RPMI8226 (cell line): ENCODE data around the gene TXNL4A.

Source experiments
- DNase-seq: peaks from one replicate; pipeline ENCODE4 v3.0.0-alpha.2; 2015

Gene TXNL4A

DNA sequence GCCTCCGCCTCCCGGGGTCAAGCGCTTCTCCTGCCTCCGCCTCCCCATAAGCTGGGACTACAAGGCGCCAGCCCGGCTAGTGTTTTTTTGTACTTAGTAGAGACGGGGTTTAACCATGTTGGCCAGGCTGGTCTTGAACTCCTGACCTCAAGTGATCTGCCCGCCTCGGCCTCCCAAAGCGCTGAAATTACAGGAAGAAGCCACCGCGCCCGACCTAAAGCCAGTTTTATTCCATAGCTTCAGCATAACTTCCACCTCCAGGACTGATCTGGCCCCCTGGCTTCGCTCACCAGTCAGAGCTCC lies 783 bp upstream of the TXNL4A start:
- no peak for DNase-seq

DNA sequence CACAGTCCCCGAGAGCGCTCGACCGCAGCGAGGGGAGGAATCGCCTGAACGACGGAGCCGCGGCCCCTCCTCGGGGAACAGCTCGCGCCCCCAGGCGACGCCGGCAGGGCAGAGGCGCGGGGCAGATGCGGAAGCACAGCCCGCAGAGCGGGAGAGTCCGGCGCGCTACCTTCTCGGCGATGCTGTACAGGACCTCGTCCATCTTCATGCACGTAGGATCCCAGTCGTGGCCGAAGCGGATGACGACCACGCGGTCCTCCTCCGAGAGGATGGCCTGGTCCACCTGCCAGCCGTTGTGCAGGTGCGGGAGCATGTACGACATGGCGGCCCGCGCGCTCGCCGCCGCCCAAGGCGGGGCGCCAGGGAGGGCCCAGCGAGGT lies 302 bp downstream of the TXNL4A start:
- DNase-seq: peak; percentile 83

DNA sequence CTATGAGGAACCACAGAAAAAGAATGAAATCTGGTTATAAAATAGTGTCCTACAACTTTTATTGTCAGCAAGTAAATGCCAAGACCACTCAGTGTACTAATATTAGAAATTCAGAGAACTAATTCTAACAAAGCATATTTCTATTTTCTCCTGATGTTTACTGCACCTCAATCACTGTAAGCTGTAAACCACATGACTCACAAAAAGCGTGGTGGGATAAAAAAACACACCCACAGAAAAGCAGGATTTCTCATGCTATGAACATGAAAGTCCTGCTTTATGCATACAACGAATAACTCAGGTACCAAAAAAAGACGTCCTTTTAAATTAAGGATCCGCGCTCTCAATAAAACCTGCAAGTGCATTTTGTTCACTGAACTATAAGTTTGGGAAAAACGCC lies 797 bp downstream of the TXNL4A start:
- DNase-seq: no peak

DNA sequence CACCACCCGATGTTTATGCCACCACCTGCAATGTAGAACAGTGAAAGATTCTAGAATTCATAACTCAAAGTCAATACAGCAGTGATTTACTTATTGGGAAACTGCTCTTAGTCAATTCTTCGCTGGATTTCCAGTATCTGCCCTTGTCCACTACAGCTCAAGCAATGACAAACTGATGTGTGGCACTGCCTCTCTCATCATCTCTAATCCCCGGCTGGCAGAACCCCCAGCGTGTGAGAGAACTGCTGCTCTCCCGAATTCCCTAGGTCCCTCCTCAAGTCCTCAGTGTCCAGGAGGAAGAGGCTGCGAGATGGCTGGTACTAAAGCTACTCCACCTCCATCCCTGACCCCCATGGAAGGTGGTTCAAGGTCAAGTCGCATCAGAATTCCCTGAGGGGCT lies 1.6 kb downstream of the TXNL4A start:
- no peak for DNase-seq

DNA sequence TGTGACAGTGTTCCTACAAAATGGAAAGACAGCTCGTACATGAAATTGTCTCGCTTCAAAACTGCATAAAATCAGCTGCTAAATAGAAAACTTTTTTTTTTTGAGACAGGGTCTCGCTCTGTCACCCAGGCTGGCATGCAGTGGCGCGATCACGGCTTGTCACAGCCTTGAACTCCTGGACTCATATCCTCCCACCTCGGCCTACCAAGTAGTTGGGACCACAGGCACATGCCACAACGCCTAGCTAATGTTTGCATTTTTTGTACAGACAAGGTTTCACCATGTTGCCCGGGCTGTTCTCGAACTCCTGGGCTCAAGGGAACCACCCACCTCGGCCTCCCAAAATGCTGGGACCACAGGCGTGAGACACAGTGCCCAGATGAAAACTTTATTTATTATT lies 3.2 kb downstream of the TXNL4A start:
- DNase-seq: no peak

DNA sequence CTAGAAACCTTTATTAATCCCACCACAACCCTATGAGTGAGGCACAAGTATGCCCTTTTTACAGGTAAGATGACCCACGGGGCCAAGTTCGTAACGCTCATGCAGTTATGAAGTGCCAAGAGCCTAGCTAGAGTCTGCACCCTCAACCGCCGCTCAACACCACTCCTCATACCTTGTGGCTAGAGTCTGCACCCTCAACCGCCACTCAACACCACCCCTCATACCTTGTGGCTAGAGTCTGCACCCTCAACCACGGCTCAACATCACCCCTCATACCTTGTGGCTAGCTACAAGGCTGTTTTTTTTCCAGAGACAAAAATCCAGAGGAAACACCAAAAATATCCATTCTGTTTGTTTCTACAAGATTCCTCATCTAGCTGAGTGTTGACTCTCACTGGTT lies 4.6 kb downstream of the TXNL4A start:
- DNase-seq: no peak

DNA sequence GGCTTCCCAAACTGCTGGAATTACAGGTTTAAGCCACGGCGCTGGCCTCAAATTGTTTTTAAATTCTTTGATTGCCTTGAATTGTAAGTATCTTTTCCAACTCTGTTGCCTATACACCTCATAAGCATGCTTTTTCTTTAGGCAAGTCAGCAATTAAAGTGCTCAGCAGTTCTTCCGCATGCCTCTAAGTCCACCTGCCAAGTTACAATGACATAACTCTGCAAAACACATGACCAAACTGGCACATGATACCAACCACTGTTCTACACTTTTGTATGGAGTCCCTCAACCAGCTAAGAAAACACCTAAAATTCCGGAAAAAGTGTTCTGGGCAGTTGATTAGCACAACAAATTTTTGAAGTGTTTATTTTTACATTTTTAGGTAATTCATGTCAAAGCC lies 5.1 kb downstream of the TXNL4A start:
- DNase-seq: no peak

DNA sequence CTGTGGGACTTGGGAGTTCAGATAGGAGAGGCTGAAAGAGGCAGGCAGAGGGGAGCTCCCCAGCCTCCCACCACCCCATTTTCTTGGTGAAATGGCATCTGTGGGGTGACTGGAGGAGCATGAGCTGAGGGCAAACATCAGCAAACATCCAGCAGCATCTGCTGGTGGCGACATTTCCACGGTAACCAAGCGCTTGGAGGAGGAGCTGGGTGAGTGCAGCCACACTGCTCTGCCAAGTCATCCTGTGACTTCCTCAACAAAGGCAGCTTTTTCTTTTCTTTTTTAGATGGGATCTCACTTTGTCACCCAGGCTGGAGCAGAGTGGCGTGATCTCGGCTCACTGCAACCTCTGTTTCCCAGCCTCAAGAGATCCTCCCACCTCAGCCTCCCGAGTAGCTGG lies 5.6 kb downstream of the TXNL4A start:
- DNase-seq: peak; percentile 26

DNA sequence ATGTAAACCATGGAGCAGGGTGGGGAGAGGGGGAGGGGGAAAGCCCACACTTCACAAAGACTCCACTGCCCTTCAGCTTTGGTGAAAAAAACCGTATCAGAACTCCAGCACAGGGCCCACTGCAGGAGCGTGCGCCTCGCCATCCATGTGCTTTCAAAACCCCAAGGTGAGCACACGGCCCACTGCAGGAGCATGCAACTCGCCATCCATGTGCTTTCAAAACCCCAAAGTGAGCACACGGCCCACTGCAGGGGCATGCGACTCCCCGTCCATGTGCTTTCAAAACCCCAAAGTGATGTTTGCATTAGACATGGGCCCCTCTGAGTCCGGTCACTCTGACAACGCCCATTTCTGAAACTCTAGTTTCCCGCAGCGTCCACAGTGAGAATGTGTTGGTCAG lies 7.8 kb downstream of the TXNL4A start:
- no peak for DNase-seq

DNA sequence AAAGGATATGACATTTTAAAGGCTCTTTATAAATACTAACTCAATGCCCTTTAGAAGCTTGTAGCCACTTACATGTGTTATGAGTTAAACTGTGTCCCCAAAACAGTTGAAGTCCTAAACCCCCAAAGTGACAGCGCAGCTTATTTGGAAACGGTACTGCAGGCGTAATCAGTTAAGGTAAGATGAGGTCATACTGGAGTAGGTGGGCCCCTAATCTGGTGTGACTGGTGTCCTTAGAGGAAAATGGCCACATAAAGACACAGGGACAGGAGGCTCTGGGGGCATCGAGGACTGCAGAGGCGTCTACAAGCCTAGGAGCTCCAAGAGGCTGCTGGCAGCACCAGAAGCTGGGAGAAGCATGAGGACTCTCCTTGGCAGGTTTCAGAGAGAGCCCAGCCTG lies 8.5 kb downstream of the TXNL4A start:
- DNase-seq: no peak

DNA sequence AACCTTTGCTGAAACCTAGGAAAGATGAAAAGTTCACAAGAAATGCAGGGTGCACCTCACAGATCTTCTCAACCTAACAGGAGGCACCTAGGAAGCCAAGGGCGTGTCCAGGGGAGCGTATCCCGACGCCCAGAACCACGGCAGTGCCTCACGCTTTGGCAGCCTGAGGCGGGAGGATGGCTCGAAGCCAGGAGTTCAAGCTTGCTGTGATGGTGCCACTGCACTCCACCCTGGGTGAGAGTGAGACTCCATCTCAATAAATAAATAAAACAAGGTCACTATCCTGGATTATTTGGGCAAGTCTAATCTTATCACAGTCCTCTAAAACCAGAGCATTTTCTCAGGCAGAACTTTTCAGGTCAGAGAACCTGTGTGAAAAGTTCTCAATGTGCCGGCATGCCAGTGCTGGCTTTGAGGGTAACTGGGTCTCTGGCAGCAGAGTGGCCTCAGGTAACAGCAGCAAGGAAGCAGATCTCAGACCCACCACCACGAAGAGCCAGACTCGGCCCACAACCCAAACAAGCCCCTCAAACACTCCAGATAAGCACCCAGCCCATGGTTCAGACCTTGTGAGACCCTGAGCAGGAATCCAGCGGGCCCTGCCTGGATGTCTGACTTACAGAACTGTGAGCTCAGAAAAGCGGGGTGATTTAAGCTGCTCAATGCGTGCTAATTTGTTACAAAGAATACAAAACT lies 12.2 kb downstream of the TXNL4A start:
- no peak for DNase-seq

DNA sequence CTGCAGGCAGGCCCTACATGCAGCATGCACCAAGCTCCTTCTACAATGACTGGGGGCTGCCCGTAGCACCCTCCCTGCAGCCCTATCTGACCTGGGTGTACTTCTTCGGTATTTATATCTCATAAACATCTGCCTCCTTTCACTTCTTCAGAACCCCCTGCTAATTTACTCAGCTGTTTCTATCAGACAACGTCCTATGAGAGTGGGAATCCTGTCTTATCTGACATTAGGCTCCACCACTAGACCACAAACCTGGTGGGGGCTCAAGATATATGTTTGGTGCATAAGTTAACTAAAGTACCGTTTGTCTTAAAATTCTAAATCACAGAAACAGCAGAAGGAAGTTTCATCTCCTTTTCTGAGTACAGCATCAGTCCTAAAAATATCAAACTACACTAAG lies 13.3 kb downstream of the TXNL4A start:
- no peak for DNase-seq

DNA sequence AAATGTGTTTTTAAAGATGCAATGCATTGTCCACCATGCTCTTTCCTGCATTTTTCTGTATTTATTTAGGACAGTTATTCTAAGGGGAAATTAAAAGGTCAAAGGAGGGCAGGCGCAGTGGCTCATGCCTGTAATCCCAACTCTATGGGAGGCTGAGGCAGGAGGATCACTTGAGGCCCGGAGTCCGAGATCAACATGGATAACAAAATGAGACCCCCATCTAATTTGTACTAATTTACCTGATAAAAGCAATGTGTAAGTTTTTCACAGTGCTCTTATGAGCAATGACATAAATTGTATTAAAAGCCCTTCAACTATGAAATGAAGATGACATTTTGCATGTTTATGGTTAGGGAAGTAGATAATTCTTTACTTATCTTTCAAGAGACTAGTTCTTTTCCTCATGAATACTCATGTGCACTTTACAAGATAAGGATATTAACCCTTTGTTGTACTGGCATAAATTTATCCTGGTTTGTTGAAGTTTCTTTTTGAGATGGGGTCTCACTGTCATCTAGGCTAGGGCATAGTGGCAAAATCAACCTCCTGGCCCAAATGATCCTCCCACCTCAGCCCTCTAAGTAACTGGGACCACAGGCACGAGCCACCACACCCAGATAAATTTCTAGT lies 14.2 kb downstream of the TXNL4A start:
- no peak for DNase-seq

DNA sequence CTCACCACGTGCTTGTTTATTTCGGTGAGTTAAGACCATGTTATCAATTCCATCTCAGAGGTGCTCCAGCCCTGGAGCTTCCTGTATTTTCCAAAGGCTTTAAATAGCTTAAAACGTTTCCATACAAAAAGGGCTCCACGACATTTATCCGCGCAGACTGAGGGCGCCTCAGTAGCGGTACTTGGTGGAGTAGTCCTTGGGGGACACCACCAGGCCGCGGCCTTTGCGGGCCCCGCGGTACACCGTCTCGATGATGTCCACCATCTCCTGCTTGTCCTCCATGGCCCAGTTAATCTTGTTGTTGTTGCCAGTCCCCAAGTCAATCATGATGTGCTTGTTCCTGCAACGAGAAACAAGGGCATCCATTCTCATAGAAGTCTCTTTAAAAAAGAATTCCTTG lies 14.8 kb downstream of the TXNL4A start:
- DNase-seq: no peak

DNA sequence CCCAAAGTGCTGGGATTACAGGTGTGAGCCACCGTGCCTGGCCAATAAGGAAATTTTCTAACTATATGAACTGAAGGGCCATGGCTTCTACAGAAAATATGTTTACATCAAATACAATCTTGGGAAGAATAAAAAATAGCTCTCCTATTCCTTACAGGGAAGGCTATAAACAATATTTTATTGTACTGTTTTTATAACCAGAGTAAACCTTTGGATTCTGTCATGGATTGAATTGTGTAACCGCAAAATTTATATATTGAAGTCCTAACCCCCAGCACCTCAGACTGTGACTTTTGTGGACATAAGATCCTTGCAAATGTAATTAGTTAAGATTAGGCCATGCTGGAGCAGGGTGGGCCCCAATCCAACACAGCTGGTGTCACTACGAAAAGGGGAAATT lies 15.6 kb downstream of the TXNL4A start:
- DNase-seq: no peak

DNA sequence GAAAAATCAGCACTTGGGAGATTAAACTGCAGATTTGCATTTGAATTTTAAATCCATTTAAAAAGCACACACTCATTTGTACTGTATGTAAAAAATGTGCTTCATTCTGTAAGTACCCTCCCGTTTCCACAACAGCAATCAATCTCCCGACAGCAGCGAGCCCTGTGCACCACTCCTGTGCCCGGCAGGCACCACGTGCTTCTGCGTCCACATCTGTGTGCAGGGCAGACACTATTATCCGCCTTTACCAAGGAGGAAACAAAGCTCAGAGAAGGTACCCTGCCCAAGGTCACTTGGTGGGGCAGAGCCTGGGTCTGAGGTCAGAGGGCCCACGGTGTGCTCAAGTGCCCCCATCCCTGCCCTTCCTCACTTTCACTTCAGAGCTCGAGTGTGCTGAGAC lies 16.4 kb downstream of the TXNL4A start:
- no peak for DNase-seq

DNA sequence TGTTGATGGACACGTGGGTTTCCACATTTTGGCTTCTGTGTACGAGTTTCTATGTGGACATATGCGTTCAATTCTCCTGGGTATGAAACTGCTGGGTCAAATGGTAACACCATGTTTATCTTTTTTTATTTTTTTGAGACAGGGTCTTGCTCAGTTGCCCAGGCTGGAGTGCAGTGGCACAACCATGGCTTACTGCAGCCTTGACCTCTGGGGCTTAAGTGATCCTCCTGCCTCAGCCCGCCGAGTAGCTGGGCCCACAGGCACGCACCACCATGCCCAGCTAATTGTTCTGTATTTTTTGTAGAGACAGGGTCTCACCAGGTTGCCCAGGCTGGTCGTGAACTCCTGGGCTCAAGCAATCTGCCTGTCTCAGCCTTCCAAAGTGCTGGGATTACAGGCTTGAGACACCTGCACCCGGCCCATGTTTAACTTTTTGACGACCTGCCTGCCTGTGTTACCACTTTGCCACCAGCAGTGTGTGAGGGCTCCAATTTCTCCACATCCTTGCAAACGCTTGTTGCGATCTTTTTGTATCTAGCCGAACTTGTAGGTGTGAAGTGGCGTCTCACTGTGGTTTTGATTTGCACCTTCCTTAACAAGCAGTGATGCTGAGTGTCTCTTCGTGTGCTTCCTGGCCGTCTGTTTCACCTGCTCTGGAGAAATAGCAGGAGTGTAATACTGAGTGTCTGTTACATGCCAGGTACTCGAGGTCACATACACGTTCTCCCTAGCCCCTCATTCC lies 17.0 kb downstream of the TXNL4A start:
- no peak for DNase-seq

DNA sequence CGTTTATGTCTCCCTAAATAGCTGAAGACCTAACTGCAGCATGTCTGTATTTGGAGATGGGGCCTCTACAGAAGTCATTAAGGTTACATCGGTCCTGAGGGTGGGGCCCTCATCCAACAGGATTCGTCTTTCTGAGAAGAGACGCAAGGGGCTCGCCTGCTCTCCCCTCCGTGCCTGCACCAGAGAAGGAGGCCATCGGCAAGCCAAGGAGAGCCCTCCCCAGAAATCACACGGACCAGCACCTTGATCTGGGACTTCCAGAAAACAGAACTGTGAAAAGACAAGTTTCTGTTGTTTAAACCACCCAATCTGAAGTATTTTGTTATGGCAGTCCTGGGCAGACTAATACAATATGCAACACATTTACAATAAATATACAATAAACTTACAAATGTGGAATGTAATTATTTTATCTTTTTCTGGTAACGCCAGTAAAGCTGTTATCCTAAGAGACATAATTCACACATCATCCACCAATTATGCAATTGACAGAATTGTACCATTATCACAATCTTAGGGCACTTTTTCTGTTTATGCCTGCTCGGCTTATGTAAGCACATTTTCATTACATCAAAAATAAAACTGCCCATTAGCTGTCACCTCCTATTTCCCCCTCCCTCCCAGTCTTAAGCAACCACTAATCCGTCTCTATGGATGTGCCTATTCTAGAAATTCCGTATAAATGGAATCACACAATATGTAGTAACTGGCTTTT lies 17.8 kb downstream of the TXNL4A start:
- no peak for DNase-seq

DNA sequence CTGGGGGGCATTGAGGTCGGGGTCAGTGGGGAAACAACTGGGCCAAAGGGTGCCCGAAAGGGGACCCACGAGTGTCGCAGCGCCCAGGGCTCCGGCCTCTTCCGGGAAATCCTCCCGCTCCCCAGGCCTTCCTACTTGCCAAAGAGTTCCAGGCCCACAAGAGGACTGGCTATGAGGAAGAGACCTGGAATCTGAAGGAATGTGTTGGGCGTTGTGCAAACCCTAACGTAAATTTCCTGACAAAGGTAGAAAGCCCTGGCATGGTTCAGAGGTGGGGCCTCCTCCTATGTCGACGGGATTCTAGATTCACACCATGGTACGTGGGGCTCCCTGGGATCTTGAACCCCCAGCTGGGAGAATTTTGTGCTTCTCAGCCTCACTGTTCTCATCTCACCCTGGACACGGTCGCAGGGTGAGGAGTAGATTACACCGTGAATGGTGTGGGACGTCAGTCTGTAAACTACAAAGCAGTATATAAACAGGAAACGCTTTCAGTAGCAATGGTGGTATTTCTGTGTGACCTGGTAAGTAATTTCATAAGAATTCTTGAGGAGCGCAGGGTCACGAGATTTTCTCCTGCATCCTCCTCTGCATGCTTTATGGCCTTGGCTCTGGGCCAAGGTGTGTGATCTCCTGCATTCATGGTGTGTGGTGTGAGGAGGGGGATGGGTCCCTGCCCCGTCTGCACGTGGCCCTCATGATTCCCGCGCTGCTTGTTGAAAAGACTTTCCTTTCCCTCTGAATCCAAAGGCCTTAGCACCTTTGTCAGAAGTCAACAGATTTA lies 23.1 kb downstream of the TXNL4A start:
- DNase-seq: peak; percentile 27

DNA sequence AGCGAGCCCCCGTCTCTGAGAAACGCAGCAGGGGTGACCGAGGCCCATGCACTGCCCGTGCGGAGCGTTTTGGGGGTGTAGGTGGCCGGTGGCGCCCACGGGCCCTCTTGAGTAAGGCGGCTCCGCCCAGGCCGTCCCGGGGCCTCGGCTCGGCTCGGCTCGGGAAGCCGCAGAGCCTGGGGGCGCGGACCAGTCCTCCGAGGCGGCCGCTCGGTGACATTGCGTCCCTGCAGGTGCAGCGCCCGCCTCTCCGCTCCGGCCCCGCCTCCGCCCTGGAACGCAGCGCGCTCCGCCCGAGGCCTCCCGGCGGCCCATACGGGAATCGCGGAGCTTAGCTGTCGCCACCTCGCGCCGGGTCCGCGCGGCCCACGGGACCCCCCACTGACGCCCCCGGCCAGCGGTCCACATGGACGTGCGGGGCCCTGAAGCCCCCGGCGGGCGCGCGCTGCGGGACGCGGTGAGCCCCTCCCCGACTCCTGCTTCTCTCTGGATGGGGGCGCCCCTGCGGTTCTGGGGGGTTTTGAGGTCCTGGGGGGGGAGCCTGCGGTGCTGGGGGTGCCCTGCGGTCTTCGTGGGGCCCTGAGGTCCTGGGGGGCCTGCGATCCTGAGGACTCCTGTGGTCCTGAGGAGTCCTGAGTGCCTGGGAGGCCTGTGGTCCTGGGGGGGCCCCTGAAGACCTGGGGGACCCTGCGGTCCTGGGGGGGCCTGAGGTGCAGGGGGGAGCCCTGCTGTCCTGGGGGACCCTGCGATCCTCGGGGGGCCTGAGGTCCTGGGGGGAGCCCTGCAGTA lies 23.8 kb downstream of the TXNL4A start, which contains the start of gene HSBP1L1:
HSBP1L1 (plus strand) TSS at position 314 of the 789 bp plus-strand sequence; CDS start at position 407, 93 bp downstream.
- DNase-seq: peak; percentile 90

DNA sequence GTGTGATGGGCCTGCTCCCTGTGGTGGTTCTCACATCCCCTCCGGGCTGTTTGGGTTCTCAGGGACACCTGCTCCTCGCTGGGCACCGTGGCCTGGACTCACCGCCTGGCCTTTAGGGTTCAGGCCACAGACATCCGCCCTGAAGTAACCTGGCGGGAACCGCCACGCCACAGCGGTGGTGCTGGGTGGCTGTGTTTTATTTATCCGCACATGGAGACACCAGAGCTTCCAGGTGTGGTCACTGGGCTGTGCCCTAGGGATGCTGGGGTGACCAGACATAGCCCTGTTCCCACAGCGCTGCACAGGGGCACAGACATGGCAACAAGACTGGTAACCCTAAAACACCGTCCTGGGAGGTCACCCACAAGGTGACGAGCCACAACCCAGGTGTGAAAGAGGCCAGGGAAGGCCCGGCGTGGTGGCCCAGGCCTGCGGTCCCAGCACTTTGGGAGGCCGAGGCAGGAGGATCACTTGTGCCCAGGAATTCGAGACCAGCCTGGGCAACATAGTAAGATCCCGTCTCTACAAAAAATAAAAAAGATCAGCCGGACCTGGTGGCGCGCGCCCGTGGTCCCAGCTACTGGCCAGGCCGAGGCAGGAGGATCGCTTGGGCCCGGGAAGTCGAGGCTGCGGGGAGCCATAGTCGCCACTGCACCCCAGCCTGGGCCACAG lies 24.6 kb downstream of the TXNL4A start:
- DNase-seq: no peak
